ACC112 (cell line): ENCODE measurements around the gene OR51F2.
"Not testable (repeated sequence)": the region's sequence is repeated elsewhere in the genome, so short reads cannot be mapped to it uniquely, and the experiment has no call there.

Experiments used
- H2AFZ ChIP-seq: fragments of 200-600 bp; sonication (generic); one replicate; pipeline ENCODE4 v1.6.0; 2017; ENCODE audit warnings: antibody characterized with exemption, low read length; ENCODE audit not compliant: unreplicated experiment
- H3K27ac ChIP-seq: fragments of 200-600 bp; sonication (generic); 2 replicates; pipeline ENCODE4 v1.5.1; 2014; ENCODE audit warnings: low read depth, mild to moderate bottlenecking, antibody characterized with exemption, low read length, moderate library complexity
- H3K27me3 ChIP-seq: fragments of 200-600 bp; sonication (generic); 2 replicates; pipeline ENCODE4 v1.6.1; 2014; ENCODE audit warnings: mild to moderate bottlenecking, antibody characterized with exemption, low read length, moderate library complexity, mixed read lengths; ENCODE audit not compliant: insufficient read depth
- H3K36me3 ChIP-seq: fragments of 200-600 bp; sonication (generic); 2 replicates; pipeline ENCODE4 v1.6.1; 2016; ENCODE audit warnings: mild to moderate bottlenecking, antibody characterized with exemption, low read length, moderate library complexity, mixed read lengths; ENCODE audit not compliant: insufficient read depth
- H3K4me1 ChIP-seq: fragments of 200-600 bp; sonication (generic); one replicate; pipeline ENCODE4 v1.6.1; 2016; ENCODE audit warnings: low read length, mixed read lengths; ENCODE audit not compliant: insufficient read depth, unreplicated experiment, control insufficient read depth
- H3K4me3 ChIP-seq: fragments of 200-600 bp; sonication (generic); 2 replicates; pipeline ENCODE4 v1.5.1; 2014; ENCODE audit warnings: mild to moderate bottlenecking, low read depth, low read length
- H3K79me2 ChIP-seq: fragments of 200-600 bp; sonication (generic); one replicate; pipeline ENCODE4 v1.6.0; 2016; ENCODE audit warnings: low read length; ENCODE audit not compliant: control insufficient read depth, unreplicated experiment, insufficient read depth

The OR51F2 gene

DNA sequence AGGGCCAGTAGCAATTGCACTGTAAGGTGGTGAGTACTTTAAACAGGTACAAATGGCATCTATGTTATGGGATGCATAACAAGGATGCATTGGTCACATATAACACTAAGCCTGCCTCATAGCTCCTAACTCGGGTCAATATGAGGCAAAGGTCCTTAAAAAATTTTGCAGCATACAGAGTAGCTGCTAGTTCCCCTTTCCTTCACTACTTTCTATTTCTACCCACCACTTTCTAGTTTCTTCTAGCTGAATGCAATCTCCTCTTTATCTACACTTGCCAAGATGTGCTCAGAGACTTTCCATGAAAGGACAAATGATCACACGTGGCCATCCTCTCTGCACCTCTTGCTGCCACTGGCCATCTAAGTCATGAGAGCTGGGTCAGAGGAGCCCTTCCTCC lies 9.8 kb downstream of the OR51F2 start:
- no peaks in the 10 kb centered on the region for H3K36me3 ChIP-seq
- H3K27ac ChIP-seq, result no peak overlapping the region
- H3K4me1 ChIP-seq, result no peaks in the 10 kb centered on the region
- no peak overlapping the region for H3K4me3 ChIP-seq
- H3K27me3 ChIP-seq, result no peaks in the 10 kb centered on the region
- no peaks in the 10 kb centered on the region for H3K79me2 ChIP-seq
- H2AFZ ChIP-seq, result no peak overlapping the region

GRCh38 chr11:4839851-4840549 lies 18.9 kb downstream of the OR51F2 start:
- no peaks in the 10 kb centered on the region for H3K4me1 ChIP-seq
- no peaks in the 10 kb centered on the region for H3K36me3 ChIP-seq
- no peaks in the 10 kb centered on the region for H3K79me2 ChIP-seq
- H3K27ac ChIP-seq, result no peak overlapping the region
- H3K27me3 ChIP-seq, result no peaks in the 10 kb centered on the region
- H3K4me3 ChIP-seq, result no peak overlapping the region
- no peak overlapping the region for H2AFZ ChIP-seq

- Histone ChIP-seq H3K4me3 (no peak within 1 kb of the TSS), H3K4me1 (no peaks in the 10 kb centered on the region), H3K27me3 (no peaks in the 10 kb centered on the region), H2AFZ (no peak within 1 kb of the TSS), H3K27ac (no peak within 1 kb of the TSS), H3K36me3 (no peaks in the 10 kb centered on the region), H3K79me2 (no peaks in the 10 kb centered on the region)
Measured at GRCh38 chr11:4848908-4849532, 27.9 kb downstream of the OR51F2 start, which contains the start of gene OR51S1. Gene OR51S1, minus strand, starts transcription at chr11:4849208. Its CDS starts 0 bp downstream, at chr11:4849208.

GRCh38 chr11:4851033-4851432 lies 29.9 kb downstream of the OR51F2 start:
- Histone ChIP-seq H3K79me2 (no peaks in the 10 kb centered on the region), H3K4me1 (no peaks in the 10 kb centered on the region), H3K27me3 (no peaks in the 10 kb centered on the region), H3K36me3 (no peaks in the 10 kb centered on the region), H3K27ac (no peak overlapping the region), H3K4me3 (no peak overlapping the region), H2AFZ (no peak overlapping the region)

- H3K4me3 ChIP-seq, H3K27me3 ChIP-seq, H2AFZ ChIP-seq, H3K79me2 ChIP-seq, H3K36me3 ChIP-seq, H3K27ac ChIP-seq, H3K4me1 ChIP-seq: not testable (repeated sequence)
Measured at GRCh38 chr11:4854286-4854685, 33.2 kb downstream of the OR51F2 start.

DNA sequence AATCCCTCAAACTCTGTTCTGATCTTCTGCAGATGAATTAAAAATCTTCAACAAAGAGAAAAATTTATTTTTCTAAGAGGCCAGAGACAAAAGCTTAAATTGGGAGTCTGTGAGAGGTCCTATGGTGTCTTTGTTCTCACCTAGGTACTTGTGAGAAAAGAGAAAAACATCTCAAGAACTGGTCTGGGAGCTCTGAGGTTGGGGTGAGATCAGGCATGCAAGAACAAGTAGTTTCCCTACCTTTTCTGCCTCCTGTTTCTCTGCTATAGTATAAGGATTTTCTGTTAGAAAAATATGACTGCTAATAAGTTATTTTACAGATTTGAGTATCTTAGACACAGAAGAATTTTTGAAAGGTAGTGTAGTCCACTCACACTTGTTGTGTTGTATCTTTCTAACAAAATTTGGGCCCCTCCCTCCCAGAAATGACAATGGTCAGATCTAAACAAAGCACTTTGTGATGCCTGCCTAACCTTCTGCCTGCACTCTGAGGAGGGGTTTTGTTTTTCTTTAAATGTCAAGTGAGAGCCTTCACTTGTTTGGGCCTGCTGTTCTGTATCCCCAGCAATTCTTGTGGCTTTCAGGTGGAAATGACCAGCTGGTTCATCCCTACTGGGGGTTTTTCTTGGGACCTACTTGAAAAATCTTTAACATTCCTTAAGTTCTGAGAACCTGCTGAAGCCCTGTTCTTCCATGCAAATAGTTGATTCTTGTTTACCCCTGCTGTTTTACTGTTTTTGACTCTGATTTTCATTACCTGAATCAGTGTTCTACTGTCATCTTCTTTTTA lies 41.5 kb downstream of the OR51F2 start:
- H3K27me3 ChIP-seq, result no peaks in the 10 kb centered on the region
- H3K4me1 ChIP-seq, result no peaks in the 10 kb centered on the region
- no peak overlapping the region for H2AFZ ChIP-seq
- no peak overlapping the region for H3K27ac ChIP-seq
- no peak overlapping the region for H3K4me3 ChIP-seq
- H3K36me3 ChIP-seq, result no peaks in the 10 kb centered on the region
- H3K79me2 ChIP-seq, result no peaks in the 10 kb centered on the region

DNA sequence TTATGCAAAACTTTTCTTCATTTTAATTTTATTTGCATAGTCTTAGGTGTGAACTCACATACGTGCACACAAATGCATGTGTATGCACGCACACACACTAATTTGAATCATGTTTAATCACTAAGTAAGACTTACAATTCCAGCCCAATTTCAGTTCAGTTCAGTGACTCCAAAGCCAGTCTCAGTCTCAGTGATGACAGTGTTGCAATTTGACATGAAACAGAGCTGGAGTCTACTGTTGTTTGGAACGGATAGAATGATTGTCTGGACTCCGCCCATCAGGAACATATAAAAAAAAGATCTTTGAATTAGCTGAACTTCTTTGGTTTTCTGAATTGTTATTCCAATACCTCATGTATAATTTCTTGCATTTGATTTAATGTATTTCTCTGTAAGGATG lies 42.8 kb downstream of the OR51F2 start:
- H3K27ac ChIP-seq, result no peak overlapping the region
- no peaks in the 10 kb centered on the region for H3K27me3 ChIP-seq
- no peaks in the 10 kb centered on the region for H3K4me1 ChIP-seq
- H2AFZ ChIP-seq, result no peak overlapping the region
- H3K4me3 ChIP-seq, result no peak overlapping the region
- H3K36me3 ChIP-seq, result no peaks in the 10 kb centered on the region
- H3K79me2 ChIP-seq, result no peaks in the 10 kb centered on the region

- Histone ChIP-seq H3K27ac (no peak overlapping the region), H3K79me2 (no peaks in the 10 kb centered on the region), H3K4me1 (no peaks in the 10 kb centered on the region), H2AFZ (no peak overlapping the region), H3K27me3 (no peaks in the 10 kb centered on the region), H3K36me3 (no peaks in the 10 kb centered on the region), H3K4me3 (no peak overlapping the region)
Measured at GRCh38 chr11:4865855-4866254, 44.7 kb downstream of the OR51F2 start.
